Breast epithelium (tissue), 4 donors: Measurements from ENCODE around the gene ZKSCAN4. TPM values are rescaled to one million over a fixed set of nuclear protein-coding genes. Genes with fewer than 3 reads are reported as not detected.

ENCODE experiments used
- DNase-seq, 2 donors: peaks; one replicate each; pipeline ENCODE4 v3.0.0-alpha.2; 2019; ENCODE audit warnings: low spot score in 2 of 2
- H3K27ac ChIP-seq, 2 donors: fragments of 200-600 bp; sonication (generic) in 1 of 2; one replicate each; pipeline ENCODE4 v1.5.1; 2016 to 2019; ENCODE audit warnings: mild to moderate bottlenecking in 1 of 2
- H3K27me3 ChIP-seq, 2 donors: fragments of 200-600 bp; sonication (generic) in 1 of 2; one replicate each; pipeline versions ENCODE4 v1.5.1 to v1.6.0; 2017 to 2019; ENCODE audit warnings: control low read depth in 1 of 2, mild to moderate bottlenecking in 1 of 2
- H3K36me3 ChIP-seq: fragments of 200-600 bp; one replicate; pipeline ENCODE4 v1.5.1; 2019
- H3K4me1 ChIP-seq, 2 donors: fragments of 200-600 bp; sonication (generic); one replicate each; pipeline ENCODE4 v1.5.1; 2016 to 2019; ENCODE audit warnings: control low read depth in 1 of 2
- H3K4me3 ChIP-seq, 3 donors: fragments of 200-600 bp; sonication (generic); 1 replicate in 2 of 3; 2 replicates in 1 of 3; pipeline ENCODE4 v1.5.1; 2016 to 2019; ENCODE audit warnings: mild to moderate bottlenecking in 3 of 3, moderate library complexity in 2 of 3
- H3K9me3 ChIP-seq, 2 donors: fragments of 200-600 bp; sonication (generic) in 1 of 2; one replicate each; pipeline ENCODE4 v1.5.1; 2016 to 2019; ENCODE audit warnings: control low read depth in 1 of 2
- POLR2A ChIP-seq: fragments of 450-650 bp; IDR thresholded peaks from one replicate; pipeline ENCODE4 v1.6.1; 2016; ENCODE audit warnings: antibody characterized with exemption, mild to moderate bottlenecking, moderate library complexity
- POLR2AphosphoS5 ChIP-seq, 3 donors: sonication (generic); formaldehyde crosslinking; IDR thresholded peaks; one replicate each; pipeline ENCODE4 v1.6.1; 2017; ENCODE audit warnings: antibody characterized with exemption in 3 of 3
- intact Hi-C: fragments of 100-400 bp; cut with DNase I; formaldehyde crosslinking; loops from one replicate; pipeline ENCODE4 v1.15.1; 2023; ENCODE audit warnings: low total_unique reads
- total RNA-seq, 3 donors: library from RNA; depleted of rRNA; stranded (reverse); fragments of >200 nt; gene quantifications; one replicate each; pipeline ENCODE4 v1.1.0, GENCODE V29; 2016
- TF ChIP-seq, protein P1 (sequence below), 3 donors: fragments of 450-650 bp; IDR thresholded peaks; one replicate each; pipeline ENCODE4 v1.5.1; 2016 to 2017; ENCODE audit warnings: antibody characterized with exemption in 3 of 3, mild to moderate bottlenecking in 3 of 3, moderate library complexity in 3 of 3

The ZKSCAN4 gene
- total RNA-seq, 3 donors from 2014 or later, result 2.4 to 7.2 (median 5.9) TPM

DNA sequence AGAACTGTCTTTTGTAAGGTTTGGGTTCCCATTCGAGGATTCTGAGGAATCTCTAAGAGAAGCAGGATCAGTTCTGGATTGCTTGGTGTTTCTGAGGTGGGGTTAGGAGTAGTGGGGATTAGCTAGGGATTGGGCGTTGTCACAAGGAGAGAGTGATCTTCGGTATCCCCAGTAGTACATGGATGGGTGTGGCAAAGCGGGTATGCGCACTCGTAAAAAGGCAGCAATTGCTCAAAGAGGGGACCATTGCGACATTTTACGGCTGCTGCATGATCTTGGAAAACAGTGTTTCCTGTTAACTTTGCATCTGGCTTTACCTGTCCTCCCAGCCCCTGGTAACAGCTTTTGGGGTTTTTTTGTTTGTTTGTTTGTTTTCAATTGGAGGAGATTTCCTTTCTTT lies 36.6 kb downstream of the ZKSCAN4 start:
- H3K27me3 ChIP-seq, result peaks cover 0 to 48% of the 10 kb centered on the region in 2 donors
- intact Hi-C loops, result no loop called here
- H3K27ac ChIP-seq, result no peak overlapping the region
- no peaks in the 10 kb centered on the region for H3K36me3 ChIP-seq
- no peak for TF ChIP-seq POLR2A
- no peak for DNase-seq
- H3K4me1 ChIP-seq, result no peaks in the 10 kb centered on the region
- no peaks in the 10 kb centered on the region for H3K9me3 ChIP-seq
- no peak overlapping the region for H3K4me3 ChIP-seq

DNA sequence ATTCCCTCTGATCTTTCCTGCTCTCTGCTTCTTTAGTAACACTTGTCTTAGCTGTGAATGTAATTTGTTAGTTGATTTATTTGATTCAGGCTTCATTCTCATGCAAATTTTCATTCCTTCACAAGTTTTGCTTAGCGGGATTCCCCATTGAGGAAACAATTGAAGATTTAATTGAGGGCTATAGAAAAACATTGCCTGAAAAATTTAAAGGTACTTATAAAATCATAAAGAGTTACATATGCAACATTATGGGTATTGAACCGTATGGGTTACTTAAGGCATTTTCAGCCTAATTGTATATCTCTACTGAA lies 38.9 kb downstream of the ZKSCAN4 start:
- peak overlapping the region in 2 of 3 donors; percentile 47 to 58 for H3K4me3 ChIP-seq
- DNase-seq, result no peak
- H3K27ac ChIP-seq, result peak overlapping the region in 1 of 2 donors; percentile 64
- intact Hi-C loops, result no loop called here
- H3K27me3 ChIP-seq, result peaks cover 0 to 70% of the 10 kb centered on the region in 2 donors
- no peak for TF ChIP-seq POLR2AphosphoS5 (IDR thresholded peaks at IDR 0.05)
- no peak for TF ChIP-seq POLR2A
- TF ChIP-seq, protein P1, sequence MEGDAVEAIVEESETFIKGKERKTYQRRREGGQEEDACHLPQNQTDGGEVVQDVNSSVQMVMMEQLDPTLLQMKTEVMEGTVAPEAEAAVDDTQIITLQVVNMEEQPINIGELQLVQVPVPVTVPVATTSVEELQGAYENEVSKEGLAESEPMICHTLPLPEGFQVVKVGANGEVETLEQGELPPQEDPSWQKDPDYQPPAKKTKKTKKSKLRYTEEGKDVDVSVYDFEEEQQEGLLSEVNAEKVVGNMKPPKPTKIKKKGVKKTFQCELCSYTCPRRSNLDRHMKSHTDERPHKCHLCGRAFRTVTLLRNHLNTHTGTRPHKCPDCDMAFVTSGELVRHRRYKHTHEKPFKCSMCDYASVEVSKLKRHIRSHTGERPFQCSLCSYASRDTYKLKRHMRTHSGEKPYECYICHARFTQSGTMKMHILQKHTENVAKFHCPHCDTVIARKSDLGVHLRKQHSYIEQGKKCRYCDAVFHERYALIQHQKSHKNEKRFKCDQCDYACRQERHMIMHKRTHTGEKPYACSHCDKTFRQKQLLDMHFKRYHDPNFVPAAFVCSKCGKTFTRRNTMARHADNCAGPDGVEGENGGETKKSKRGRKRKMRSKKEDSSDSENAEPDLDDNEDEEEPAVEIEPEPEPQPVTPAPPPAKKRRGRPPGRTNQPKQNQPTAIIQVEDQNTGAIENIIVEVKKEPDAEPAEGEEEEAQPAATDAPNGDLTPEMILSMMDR (IDR thresholded peaks at IDR 0.05), result no peak
- no peaks in the 10 kb centered on the region for H3K4me1 ChIP-seq
- H3K9me3 ChIP-seq, result no peaks in the 10 kb centered on the region
- H3K36me3 ChIP-seq, result no peaks in the 10 kb centered on the region

DNA sequence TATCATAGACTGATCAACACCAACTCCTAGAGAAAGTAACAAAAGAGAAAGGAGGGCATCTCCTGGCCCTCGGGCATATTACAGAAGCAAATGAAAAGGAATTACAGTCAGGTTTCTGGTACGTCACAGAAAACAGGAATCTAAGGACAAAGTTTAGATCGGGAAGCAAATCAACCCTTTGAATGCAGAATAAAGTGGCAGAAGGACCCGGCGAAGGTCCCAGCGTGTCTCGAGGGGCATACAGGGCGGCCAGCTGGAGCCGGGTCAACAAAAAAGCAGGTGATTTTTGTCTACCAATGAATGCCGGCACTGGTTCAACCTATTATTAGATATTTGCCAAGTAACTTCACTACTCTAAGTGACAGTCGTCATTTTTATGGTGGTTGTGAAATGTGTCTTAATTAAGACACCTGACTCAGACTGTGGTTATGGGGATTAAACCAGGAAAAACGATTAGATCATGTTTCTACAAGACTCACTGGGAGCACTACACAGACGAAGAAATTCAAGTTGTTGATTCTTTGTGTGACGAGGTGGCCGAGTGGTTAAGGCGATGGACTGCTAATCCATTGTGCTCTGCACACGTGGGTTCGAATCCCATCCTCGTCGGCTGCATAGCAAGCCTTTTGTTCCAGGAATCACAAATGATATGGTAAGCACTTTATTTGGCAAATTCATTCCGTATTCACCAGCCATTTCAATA lies 39.4 kb downstream of the ZKSCAN4 start:
- intact Hi-C loops, result no loop called here
- H3K4me3 ChIP-seq, result peak overlapping the region; percentile 20 to 58 (median 47)
- peak overlapping the region; percentile 54 to 64 for H3K27ac ChIP-seq
- no peaks in the 10 kb centered on the region for H3K9me3 ChIP-seq
- H3K27me3 ChIP-seq, result peaks cover 0 to 75% of the 10 kb centered on the region in 2 donors
- DNase-seq, result peak in 1 of 2 donors; percentile 49
- TF ChIP-seq, protein P1 (IDR thresholded peaks at IDR 0.05), result no peak
- TF ChIP-seq POLR2A (no peak), POLR2AphosphoS5 (IDR thresholded peaks at IDR 0.05) (no peak)
- H3K36me3 ChIP-seq, result no peaks in the 10 kb centered on the region
- H3K4me1 ChIP-seq, result no peaks in the 10 kb centered on the region

DNA sequence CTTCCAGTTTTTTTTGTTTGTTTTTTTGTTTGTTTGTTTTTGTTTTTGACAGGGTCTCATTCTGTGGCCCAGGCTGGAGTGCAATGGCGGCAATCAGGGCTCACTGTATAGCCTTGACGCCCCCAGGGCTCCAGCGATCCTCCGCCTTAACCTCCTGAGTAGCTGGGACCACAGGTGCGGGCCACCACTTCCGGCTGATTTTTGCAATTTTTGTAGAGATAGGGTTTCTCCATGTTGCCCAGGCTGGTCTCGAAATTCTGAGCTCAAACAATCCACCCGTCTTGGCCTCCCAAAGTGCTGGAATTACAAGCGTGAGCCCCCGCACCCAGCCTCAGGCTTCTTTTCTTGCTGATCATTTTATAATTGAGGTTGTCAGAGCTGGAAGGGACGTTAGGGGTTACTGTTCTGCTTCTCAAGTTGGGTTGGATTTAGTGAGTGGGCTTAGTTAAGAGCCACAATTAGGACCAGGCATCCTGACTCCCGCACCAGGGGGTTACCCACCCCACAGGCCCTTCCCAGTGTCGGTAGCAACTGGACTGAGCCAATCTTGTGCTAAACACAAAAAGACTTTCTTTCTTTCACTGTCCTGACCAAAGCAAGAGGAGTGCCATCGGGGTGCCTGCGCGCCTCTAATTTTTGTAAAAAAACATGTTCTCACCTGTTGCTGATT lies 40.1 kb downstream of the ZKSCAN4 start:
- no peak for TF ChIP-seq POLR2A
- TF ChIP-seq, protein P1 (IDR thresholded peaks at IDR 0.05), result no peak
- no peak for TF ChIP-seq POLR2AphosphoS5 (IDR thresholded peaks at IDR 0.05)
- H3K36me3 ChIP-seq, result no peaks in the 10 kb centered on the region
- peaks cover 0 to 82% of the 10 kb centered on the region in 2 donors for H3K27me3 ChIP-seq
- intact Hi-C loops, result no loop called here
- no peaks in the 10 kb centered on the region for H3K4me1 ChIP-seq
- H3K9me3 ChIP-seq, result no peaks in the 10 kb centered on the region
- H3K4me3 ChIP-seq, result peak overlapping the region in 2 of 3 donors; percentile 47 to 58
- peak overlapping the region; percentile 54 to 64 for H3K27ac ChIP-seq
- no peak for DNase-seq

DNA sequence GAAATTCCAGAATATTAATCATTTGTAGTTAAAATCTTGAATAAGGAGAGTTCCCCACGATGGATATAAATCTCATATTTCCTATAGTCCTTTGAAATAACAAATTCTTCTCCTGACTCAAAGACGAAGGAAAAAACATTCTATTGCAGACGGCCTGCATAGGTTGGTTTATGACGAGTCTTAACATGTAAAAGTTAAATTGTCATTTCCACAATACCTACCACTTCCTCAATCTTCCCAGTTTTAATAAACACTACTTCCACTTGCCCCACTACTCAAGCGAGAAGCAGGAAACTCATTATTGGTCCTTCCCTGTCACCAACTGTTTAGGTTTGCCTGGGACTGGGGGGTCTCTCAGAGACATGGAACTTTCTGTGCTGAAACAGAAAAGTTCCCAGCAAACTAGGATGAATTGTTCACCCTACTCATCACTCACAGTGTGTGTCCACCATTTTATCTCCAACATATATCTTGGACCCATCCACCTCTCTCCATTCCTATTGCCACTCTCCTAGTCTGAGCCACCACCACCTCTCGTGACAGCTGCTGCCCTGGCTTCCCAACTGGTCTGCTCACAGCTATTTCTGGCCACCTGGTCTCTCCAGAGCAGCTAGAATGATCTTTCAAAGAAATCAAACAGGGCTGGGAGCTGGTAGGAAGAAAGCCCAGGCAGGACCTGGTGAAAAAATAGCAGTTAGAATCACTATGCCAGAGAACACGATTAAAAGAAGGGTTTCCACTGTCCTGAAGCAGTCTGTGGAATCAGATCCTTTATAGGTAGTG lies 42.1 kb downstream of the ZKSCAN4 start:
- Histone ChIP-seq H3K4me1 (no peaks in the 10 kb centered on the region), H3K9me3 (peaks cover 0 to 6% of the 10 kb centered on the region in 2 donors), H3K27me3 (peaks cover 0 to 88% of the 10 kb centered on the region in 2 donors), H3K4me3 (no peak overlapping the region), H3K27ac (no peak overlapping the region), H3K36me3 (no peaks in the 10 kb centered on the region)
- intact Hi-C loops, result no loop called here
- DNase-seq, result no peak
- TF ChIP-seq POLR2A (no peak), POLR2AphosphoS5 (IDR thresholded peaks at IDR 0.05) (no peak)
